GM23338 (cell line): ENCODE measurements around the gene KRTAP10-1. TPM values are rescaled to one million over a fixed set of nuclear protein-coding genes. Genes with fewer than 3 reads are reported as not detected.

ENCODE experiments used
- ATAC-seq: fragments of 200-7000 bp; cut with Tn5 transposase; 3 replicates; pipeline ENCODE4 v1.9.1; 2020
- DNase-seq: peaks from one replicate; pipeline ENCODE4 v3.0.0-alpha.2; 2015; ENCODE audit warnings: low spot score
- H2AFZ ChIP-seq: fragments of 200-600 bp; sonication (generic); 2 replicates; pipeline ENCODE4 v1.8.0; 2016; ENCODE audit warnings: antibody characterized with exemption, mild to moderate bottlenecking, moderate library complexity
- H3F3A ChIP-seq: fragments of 200-600 bp; sonication (generic); replicated peaks from 2 replicates; pipeline ENCODE4 v1.8.0; 2017; ENCODE audit warnings: antibody characterized with exemption, mixed run types, low read depth
- H3K27ac ChIP-seq: fragments of 200-600 bp; sonication (generic); 2 replicates; pipeline ENCODE4 v1.6.1; 2016; ENCODE audit warnings: low read depth
- H3K27me3 ChIP-seq: fragments of 200-600 bp; sonication (generic); 2 replicates; pipeline ENCODE4 v1.8.0; 2016; ENCODE audit warnings: mild to moderate bottlenecking, mixed run types, moderate library complexity; ENCODE audit not compliant: insufficient read depth
- H3K36me3 ChIP-seq: fragments of 200-600 bp; sonication (generic); 2 replicates; pipeline ENCODE4 v1.8.0; 2016; ENCODE audit warnings: mild to moderate bottlenecking; ENCODE audit not compliant: insufficient read depth
- H3K4me1 ChIP-seq: fragments of 200-600 bp; sonication (generic); 2 replicates; pipeline ENCODE4 v1.8.0; 2016; ENCODE audit warnings: mild to moderate bottlenecking, moderate library complexity; ENCODE audit not compliant: insufficient read depth
- H3K4me2 ChIP-seq: fragments of 200-600 bp; sonication (generic); 2 replicates; pipeline ENCODE4 v1.7.1; 2017; ENCODE audit warnings: mixed run types
- H3K4me3 ChIP-seq: fragments of 200-600 bp; sonication (generic); 2 replicates; pipeline ENCODE4 v1.6.1; 2016; ENCODE audit warnings: mixed run types
- H3K79me2 ChIP-seq: fragments of 200-600 bp; sonication (generic); replicated peaks from 2 replicates; pipeline ENCODE4 v1.8.0; 2017; ENCODE audit warnings: mild to moderate bottlenecking; ENCODE audit not compliant: insufficient read depth
- H3K9me2 ChIP-seq: fragments of 200-600 bp; sonication (generic); 2 replicates; pipeline ENCODE4 v1.8.0; 2017; ENCODE audit not compliant: insufficient read depth
- H4K20me1 ChIP-seq: fragments of 200-600 bp; sonication (generic); replicated peaks from 2 replicates; pipeline ENCODE4 v1.8.0; 2017; ENCODE audit warnings: mild to moderate bottlenecking; ENCODE audit not compliant: insufficient read depth
- H3K27ac Mint-ChIP-seq: 2 replicates; pipeline ENCODE4 v1.8.0; 2020; ENCODE audit warnings: inconsistent platforms, mild to moderate bottlenecking, moderate library complexity, mixed read lengths
- H3K27me3 Mint-ChIP-seq: 3 replicates; pipeline ENCODE4 v1.8.0; 2022; ENCODE audit warnings: low read depth, mild to moderate bottlenecking, moderate library complexity, mixed read lengths, inconsistent platforms; ENCODE audit not compliant: insufficient read depth, poor library complexity
- H3K36me3 Mint-ChIP-seq: 3 replicates; pipeline ENCODE4 v1.8.0; 2021; ENCODE audit warnings: low read depth, mild to moderate bottlenecking, inconsistent platforms, moderate library complexity, mixed read lengths
- H3K4me1 Mint-ChIP-seq: 3 replicates; pipeline ENCODE4 v1.8.0; 2020; ENCODE audit warnings: mild to moderate bottlenecking, inconsistent platforms, mixed read lengths
- H3K4me3 Mint-ChIP-seq: 3 replicates; pipeline ENCODE4 v1.8.0; 2021; ENCODE audit warnings: moderate library complexity, mild to moderate bottlenecking, inconsistent platforms, mixed read lengths
- H3K9me3 Mint-ChIP-seq: 3 replicates; pipeline ENCODE4 v1.8.0; 2020; ENCODE audit warnings: moderate library complexity, mild to moderate bottlenecking, inconsistent platforms, mixed read lengths
- CREB1 ChIP-seq: fragments of 250-450 bp; sonication (Bioruptor Pico); IDR thresholded peaks from 2 replicates; pipeline ENCODE4 v1.5.0; 2020; ENCODE audit warnings: low read depth, mild to moderate bottlenecking, moderate library complexity
- ETS1 ChIP-seq: IDR thresholded peaks from 2 replicates; pipeline ENCODE4 v1.6.1; 2016; ENCODE audit warnings: antibody characterized with exemption
- EZH2 ChIP-seq: fragments of 200-600 bp; sonication (generic); IDR thresholded peaks from one replicate; pipeline ENCODE4 v1.8.0; 2017; ENCODE audit warnings: antibody characterized with exemption, mild to moderate bottlenecking, low read depth; ENCODE audit not compliant: unreplicated experiment
- EZH2phosphoT487 ChIP-seq: fragments of 200-600 bp; sonication (generic); IDR thresholded peaks from one replicate; pipeline ENCODE4 v1.8.1; 2018; ENCODE audit warnings: antibody characterized with exemption; ENCODE audit not compliant: unreplicated experiment
- JUNB ChIP-seq: IDR thresholded peaks from one replicate; pipeline ENCODE4 v1.6.1; 2016; ENCODE audit warnings: antibody characterized with exemption; ENCODE audit not compliant: unreplicated experiment
- NANOG ChIP-seq: IDR thresholded peaks from 2 replicates; pipeline ENCODE4 v1.6.1; 2016; ENCODE audit warnings: antibody characterized with exemption, borderline replicate concordance
- POLR2AphosphoS5 ChIP-seq: IDR thresholded peaks from 2 replicates; pipeline ENCODE4 v1.6.1; 2016; ENCODE audit warnings: antibody characterized with exemption, low read depth
- REST ChIP-seq: IDR thresholded peaks from one replicate; pipeline ENCODE4 v1.6.1; 2018; ENCODE audit warnings: antibody characterized with exemption; ENCODE audit not compliant: unreplicated experiment
- STAT1 ChIP-seq: IDR thresholded peaks from one replicate; pipeline ENCODE4 v1.6.1; 2016; ENCODE audit warnings: antibody characterized with exemption; ENCODE audit not compliant: unreplicated experiment
- ZNF114 ChIP-seq: fragments of 250-450 bp; sonication (Bioruptor Pico); IDR thresholded peaks from 2 replicates; pipeline ENCODE4 v1.5.0; 2020; ENCODE audit warnings: mild to moderate bottlenecking, moderate library complexity
- ZNF331 ChIP-seq: fragments of 250-450 bp; sonication (Bioruptor Pico); IDR thresholded peaks from 2 replicates; pipeline ENCODE4 v1.5.0; 2020; ENCODE audit warnings: low read depth, mild to moderate bottlenecking, moderate library complexity
- polyA plus RNA-seq: library from polyadenylated mRNA; unstranded; fragments of >200 nt; fragmentation: Nextera tagmentation; extraction: Ambion mirVana; gene quantifications from 2 replicates; pipeline ENCODE4 v1.2.1, GENCODE V29; 2016
- total RNA-seq: library from RNA; depleted of rRNA; stranded (reverse); fragments of >200 nt; shearing (Covaris generic); gene quantifications from 2 replicates; pipeline ENCODE4 v1.2.3, GENCODE V29; 2014
- TF ChIP-seq, protein P1 (sequence below): fragments of 250-450 bp; sonication (Bioruptor Pico); IDR thresholded peaks from 2 replicates; pipeline ENCODE4 v1.5.0; 2020; ENCODE audit warnings: mild to moderate bottlenecking, moderate library complexity
- TF ChIP-seq, protein P2 (sequence below), 2 experiments: fragments of 200-600 bp in 1 of 2; sonication (generic) in 1 of 2; conservative IDR thresholded peaks; 2 replicates each; pipeline versions ENCODE4 v1.5.1 to v1.6.1; 2016 to 2017; ENCODE audit warnings: antibody characterized with exemption in 2 of 2, low read depth in 2 of 2, mild to moderate bottlenecking in 2 of 2, moderate library complexity in 1 of 2

The KRTAP10-1 gene
- total and polyA plus RNA-seq, 2 experiments from 2014 or later: not detected

DNA sequence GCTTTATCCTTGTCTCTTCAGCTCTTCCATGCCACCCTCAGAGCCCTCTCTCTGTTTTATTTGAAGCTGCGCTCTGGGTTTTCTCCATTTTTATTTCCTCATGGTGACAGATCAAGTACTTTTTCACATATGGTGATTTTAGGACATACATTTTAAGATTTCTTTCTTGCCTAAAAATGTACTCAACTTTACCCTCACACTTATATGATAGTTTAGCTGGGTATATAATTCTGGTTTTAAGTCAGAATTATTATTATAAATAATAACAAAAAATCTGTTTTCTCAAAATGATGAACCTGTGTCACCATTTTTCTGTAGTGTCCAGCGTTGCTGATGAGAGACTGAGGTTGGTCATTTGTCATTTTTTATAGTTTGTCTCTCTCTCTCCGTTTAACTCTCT is 41.2 kb upstream of the KRTAP10-1 start:
- ATAC-seq (no peak), DNase-seq (no peak)
- H3K4me1 Mint-ChIP-seq: peaks cover 7% of the 10 kb centered on the region
- Histone ChIP-seq H3K4me3 (no peak overlapping the region), H3F3A (no peaks in the 10 kb centered on the region), H3K4me1 (no peaks in the 10 kb centered on the region), H3K27ac (no peak overlapping the region), H3K79me2 (no peaks in the 10 kb centered on the region), H3K9me2 (no peaks in the 10 kb centered on the region), H3K27me3 (no peaks in the 10 kb centered on the region), H3K4me2 (no peak overlapping the region), H2AFZ (no peak overlapping the region), H4K20me1 (no peaks in the 10 kb centered on the region), H3K36me3 (no peaks in the 10 kb centered on the region)
- no peak overlapping the region for H3K27ac Mint-ChIP-seq
- peaks cover 3% of the 10 kb centered on the region; the same call in 2 of the 3 replicates for H3K36me3 Mint-ChIP-seq
- H3K9me3 Mint-ChIP-seq: peaks cover 26% of the 10 kb centered on the region
- H3K4me3 Mint-ChIP-seq: no peak overlapping the region
- peaks cover 13% of the 10 kb centered on the region for H3K27me3 Mint-ChIP-seq
- no peak for TF ChIP-seq NANOG
- TF ChIP-seq CREB1 (CRISPR knock-in tag): no peak
- TF ChIP-seq EZH2phosphoT487: no peak
- no peak for TF ChIP-seq REST
- no peak for TF ChIP-seq ZNF114
- TF ChIP-seq POLR2AphosphoS5: no peak
- no peak for TF ChIP-seq EZH2
- TF ChIP-seq JUNB: no peak
- TF ChIP-seq, protein P1, sequence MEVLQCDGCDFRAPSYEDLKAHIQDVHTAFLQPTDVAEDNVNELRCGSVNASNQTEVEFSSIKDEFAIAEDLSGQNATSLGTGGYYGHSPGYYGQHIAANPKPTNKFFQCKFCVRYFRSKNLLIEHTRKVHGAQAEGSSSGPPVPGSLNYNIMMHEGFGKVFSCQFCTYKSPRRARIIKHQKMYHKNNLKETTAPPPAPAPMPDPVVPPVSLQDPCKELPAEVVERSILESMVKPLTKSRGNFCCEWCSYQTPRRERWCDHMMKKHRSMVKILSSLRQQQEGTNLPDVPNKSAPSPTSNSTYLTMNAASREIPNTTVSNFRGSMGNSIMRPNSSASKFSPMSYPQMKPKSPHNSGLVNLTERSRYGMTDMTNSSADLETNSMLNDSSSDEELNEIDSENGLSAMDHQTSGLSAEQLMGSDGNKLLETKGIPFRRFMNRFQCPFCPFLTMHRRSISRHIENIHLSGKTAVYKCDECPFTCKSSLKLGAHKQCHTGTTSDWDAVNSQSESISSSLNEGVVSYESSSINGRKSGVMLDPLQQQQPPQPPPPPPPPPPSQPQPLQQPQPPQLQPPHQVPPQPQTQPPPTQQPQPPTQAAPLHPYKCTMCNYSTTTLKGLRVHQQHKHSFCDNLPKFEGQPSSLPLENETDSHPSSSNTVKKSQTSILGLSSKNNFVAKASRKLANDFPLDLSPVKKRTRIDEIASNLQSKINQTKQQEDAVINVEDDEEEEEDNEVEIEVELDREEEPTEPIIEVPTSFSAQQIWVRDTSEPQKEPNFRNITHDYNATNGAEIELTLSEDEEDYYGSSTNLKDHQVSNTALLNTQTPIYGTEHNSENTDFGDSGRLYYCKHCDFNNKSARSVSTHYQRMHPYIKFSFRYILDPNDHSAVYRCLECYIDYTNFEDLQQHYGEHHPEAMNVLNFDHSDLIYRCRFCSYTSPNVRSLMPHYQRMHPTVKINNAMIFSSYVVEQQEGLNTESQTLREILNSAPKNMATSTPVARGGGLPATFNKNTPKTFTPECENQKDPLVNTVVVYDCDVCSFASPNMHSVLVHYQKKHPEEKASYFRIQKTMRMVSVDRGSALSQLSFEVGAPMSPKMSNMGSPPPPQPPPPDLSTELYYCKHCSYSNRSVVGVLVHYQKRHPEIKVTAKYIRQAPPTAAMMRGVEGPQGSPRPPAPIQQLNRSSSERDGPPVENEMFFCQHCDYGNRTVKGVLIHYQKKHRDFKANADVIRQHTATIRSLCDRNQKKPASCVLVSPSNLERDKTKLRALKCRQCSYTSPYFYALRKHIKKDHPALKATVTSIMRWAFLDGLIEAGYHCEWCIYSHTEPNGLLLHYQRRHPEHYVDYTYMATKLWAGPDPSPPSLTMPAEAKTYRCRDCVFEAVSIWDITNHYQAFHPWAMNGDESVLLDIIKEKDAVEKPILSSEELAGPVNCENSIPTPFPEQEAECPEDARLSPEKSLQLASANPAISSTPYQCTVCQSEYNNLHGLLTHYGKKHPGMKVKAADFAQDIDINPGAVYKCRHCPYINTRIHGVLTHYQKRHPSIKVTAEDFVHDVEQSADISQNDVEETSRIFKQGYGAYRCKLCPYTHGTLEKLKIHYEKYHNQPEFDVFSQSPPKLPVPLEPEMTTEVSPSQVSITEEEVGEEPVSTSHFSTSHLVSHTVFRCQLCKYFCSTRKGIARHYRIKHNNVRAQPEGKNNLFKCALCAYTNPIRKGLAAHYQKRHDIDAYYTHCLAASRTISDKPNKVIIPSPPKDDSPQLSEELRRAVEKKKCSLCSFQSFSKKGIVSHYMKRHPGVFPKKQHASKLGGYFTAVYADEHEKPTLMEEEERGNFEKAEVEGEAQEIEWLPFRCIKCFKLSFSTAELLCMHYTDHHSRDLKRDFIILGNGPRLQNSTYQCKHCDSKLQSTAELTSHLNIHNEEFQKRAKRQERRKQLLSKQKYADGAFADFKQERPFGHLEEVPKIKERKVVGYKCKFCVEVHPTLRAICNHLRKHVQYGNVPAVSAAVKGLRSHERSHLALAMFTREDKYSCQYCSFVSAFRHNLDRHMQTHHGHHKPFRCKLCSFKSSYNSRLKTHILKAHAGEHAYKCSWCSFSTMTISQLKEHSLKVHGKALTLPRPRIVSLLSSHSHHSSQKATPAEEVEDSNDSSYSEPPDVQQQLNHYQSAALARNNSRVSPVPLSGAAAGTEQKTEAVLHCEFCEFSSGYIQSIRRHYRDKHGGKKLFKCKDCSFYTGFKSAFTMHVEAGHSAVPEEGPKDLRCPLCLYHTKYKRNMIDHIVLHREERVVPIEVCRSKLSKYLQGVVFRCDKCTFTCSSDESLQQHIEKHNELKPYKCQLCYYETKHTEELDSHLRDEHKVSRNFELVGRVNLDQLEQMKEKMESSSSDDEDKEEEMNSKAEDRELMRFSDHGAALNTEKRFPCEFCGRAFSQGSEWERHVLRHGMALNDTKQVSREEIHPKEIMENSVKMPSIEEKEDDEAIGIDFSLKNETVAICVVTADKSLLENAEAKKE (CRISPR knock-in tag): no peak
- TF ChIP-seq STAT1: no peak
- TF ChIP-seq, protein P2, sequence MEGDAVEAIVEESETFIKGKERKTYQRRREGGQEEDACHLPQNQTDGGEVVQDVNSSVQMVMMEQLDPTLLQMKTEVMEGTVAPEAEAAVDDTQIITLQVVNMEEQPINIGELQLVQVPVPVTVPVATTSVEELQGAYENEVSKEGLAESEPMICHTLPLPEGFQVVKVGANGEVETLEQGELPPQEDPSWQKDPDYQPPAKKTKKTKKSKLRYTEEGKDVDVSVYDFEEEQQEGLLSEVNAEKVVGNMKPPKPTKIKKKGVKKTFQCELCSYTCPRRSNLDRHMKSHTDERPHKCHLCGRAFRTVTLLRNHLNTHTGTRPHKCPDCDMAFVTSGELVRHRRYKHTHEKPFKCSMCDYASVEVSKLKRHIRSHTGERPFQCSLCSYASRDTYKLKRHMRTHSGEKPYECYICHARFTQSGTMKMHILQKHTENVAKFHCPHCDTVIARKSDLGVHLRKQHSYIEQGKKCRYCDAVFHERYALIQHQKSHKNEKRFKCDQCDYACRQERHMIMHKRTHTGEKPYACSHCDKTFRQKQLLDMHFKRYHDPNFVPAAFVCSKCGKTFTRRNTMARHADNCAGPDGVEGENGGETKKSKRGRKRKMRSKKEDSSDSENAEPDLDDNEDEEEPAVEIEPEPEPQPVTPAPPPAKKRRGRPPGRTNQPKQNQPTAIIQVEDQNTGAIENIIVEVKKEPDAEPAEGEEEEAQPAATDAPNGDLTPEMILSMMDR (conservative IDR thresholded peaks at IDR 0.05; ENCODE audit: low read depth in 2 of 2): no peak
- TF ChIP-seq ZNF331 (CRISPR knock-in tag): no peak
- TF ChIP-seq ETS1: no peak
